Stimulated activated CD8-positive, alpha-beta memory T cell treated with anti-CD3 and anti-CD28 coated beads, Interleukin-15, amount 100 ng/mL, for 4 hours (primary cell): ENCODE measurements around the gene BSG.
"Not testable (repeated sequence)": the region's sequence is repeated elsewhere in the genome, so short reads cannot be mapped to it uniquely, and the experiment has no call there.

Experiments used
- DNase-seq, 2 donors: peaks; one replicate each; pipeline ENCODE4 v3.0.0-alpha.2; 2020; ENCODE audit warnings: low read depth in 2 of 2

Gene BSG

GRCh38 chr19:604355-604754, 32.0 kb downstream of the BSG start:
- DNase-seq, result no peak

GRCh38 chr19:605061-605971, 32.9 kb downstream of the BSG start:
- not testable (repeated sequence) for DNase-seq

- DNase-seq, result no peak
Measured at GRCh38 chr19:607301-608154, 35.1 kb downstream of the BSG start.

- no peak for DNase-seq
Measured at GRCh38 chr19:608155-609003, 36.0 kb downstream of the BSG start.

- no peak for DNase-seq
Measured at GRCh38 chr19:609004-609346, 36.6 kb downstream of the BSG start.

- DNase-seq, result no peak
Measured at GRCh38 chr19:610071-610800, 37.8 kb downstream of the BSG start.

GRCh38 chr19:610801-611480, 38.5 kb downstream of the BSG start:
- DNase-seq, result peak in 1 of 2 donors; percentile 12

GRCh38 chr19:611481-611868, 39.1 kb downstream of the BSG start:
- peak; percentile 43 to 63 for DNase-seq

- DNase-seq, result no peak
Measured at GRCh38 chr19:612941-613340, 40.5 kb downstream of the BSG start.

- no peak for DNase-seq
Measured at GRCh38 chr19:613732-614567, 41.6 kb downstream of the BSG start.

- DNase-seq, result no peak
Measured at GRCh38 chr19:615619-616018, 43.2 kb downstream of the BSG start.

GRCh38 chr19:616062-616700, 43.8 kb downstream of the BSG start:
- no peak for DNase-seq

- no peak for DNase-seq
Measured at GRCh38 chr19:616747-617526, 44.5 kb downstream of the BSG start.

- no peak for DNase-seq
Measured at GRCh38 chr19:617551-618246, 45.3 kb downstream of the BSG start.

- DNase-seq, result no peak
Measured at GRCh38 chr19:618247-618619, 45.8 kb downstream of the BSG start.

- no peak for DNase-seq
Measured at GRCh38 chr19:618674-619285, 46.4 kb downstream of the BSG start.

GRCh38 chr19:619286-620002, 47.0 kb downstream of the BSG start:
- no peak for DNase-seq
